ENCODE results near the gene PRODH2.

PRODH2 gene

GRCh38 chr19:35816846-35817245, 4.2 kb upstream of the PRODH2 start:
- in situ Hi-C loops (cut with HindIII; ENCODE audit: low pct_ligation_motif_present, low sequenced_read_pairs), result no loop called here
- DNase-seq, result no peak
- no peak for TF ChIP-seq CTCF (IDR thresholded peaks at IDR 0.05; ENCODE audit: low read depth, low read length, missing control alignments)
- no peak overlapping the region for H3K27ac ChIP-seq
- no peaks in the 10 kb centered on the region for H3K36me3 ChIP-seq (replicated peaks)
- no peaks in the 10 kb centered on the region for H3K27me3 ChIP-seq (replicated peaks)
- no peak overlapping the region for H3K4me3 ChIP-seq (ENCODE audit: low read depth, low read length)

GRCh38 chr19:35816262-35816661, 3.6 kb upstream of the PRODH2 start:
- Histone ChIP-seq H3K27ac (no peak overlapping the region), H3K4me3 (ENCODE audit: low read depth, low read length) (no peak overlapping the region), H3K27me3 (replicated peaks) (no peaks in the 10 kb centered on the region), H3K36me3 (replicated peaks) (no peaks in the 10 kb centered on the region)
- TF ChIP-seq CTCF (IDR thresholded peaks at IDR 0.05; ENCODE audit: low read depth, low read length, missing control alignments), result no peak
- no peak for DNase-seq
- in situ Hi-C loops (cut with HindIII; ENCODE audit: low pct_ligation_motif_present, low sequenced_read_pairs), result no loop called here

DNA sequence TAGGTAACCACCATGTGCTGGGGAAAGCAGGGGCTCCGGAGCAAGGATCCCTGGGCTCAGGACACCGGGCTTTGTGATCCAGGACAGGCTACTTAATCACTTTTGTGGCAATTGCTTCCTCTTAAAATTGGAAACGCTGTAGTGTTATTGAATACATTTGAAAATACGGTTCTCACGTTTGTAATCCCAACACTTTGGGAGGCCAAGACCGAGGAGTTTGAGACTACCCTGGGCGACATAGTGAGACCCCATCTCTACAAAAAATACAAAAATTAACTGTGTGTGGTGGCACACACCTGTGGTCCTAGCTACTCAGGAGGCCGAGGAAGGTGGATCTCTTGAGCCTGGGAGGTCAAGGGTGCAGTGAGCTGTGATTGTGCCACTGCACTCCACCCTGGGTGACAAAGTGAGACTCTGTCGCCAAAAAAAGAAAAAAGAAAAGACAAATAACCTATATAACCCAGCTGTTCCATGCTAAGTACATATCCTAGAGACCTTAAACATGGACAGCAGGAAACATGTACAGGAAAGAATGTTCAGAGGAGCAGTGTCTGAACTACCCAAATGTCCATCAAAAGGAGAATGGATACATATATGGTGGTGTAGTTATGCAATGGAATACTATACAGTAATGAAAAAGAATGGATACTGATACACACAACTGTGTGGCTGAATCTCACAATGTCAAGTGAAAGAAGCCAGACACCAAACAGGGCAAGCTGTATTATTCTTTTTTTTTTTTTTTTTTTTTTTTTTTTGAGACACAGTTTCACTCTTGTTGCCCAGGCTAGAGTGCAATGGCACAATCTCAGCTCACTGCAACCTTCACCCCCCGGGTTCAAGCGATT, 622 bp upstream of the PRODH2 start:
- TF ChIP-seq CTCF (IDR thresholded peaks at IDR 0.05; ENCODE audit: low read depth, low read length, missing control alignments), result no peak
- DNase-seq, result no peak
- no peaks in the 10 kb centered on the region for H3K27me3 ChIP-seq (replicated peaks)
- H3K36me3 ChIP-seq (replicated peaks), result no peaks in the 10 kb centered on the region
- H3K4me3 ChIP-seq (ENCODE audit: low read depth, low read length), result no peak overlapping the region
- in situ Hi-C loops (cut with HindIII; ENCODE audit: low pct_ligation_motif_present, low sequenced_read_pairs), result no loop called here
- H3K27ac ChIP-seq, result no peak overlapping the region

GRCh38 chr19:35811317-35812219, 1.1 kb downstream of the PRODH2 start:
- no peaks in the 10 kb centered on the region for H3K27me3 ChIP-seq (replicated peaks)
- in situ Hi-C loops (cut with HindIII; ENCODE audit: low pct_ligation_motif_present, low sequenced_read_pairs), result no loop called here
- H3K36me3 ChIP-seq (replicated peaks), result no peaks in the 10 kb centered on the region
- no peak overlapping the region for H3K4me3 ChIP-seq (ENCODE audit: low read depth, low read length)
- no peak overlapping the region for H3K27ac ChIP-seq
- no peak for DNase-seq
- TF ChIP-seq CTCF (IDR thresholded peaks at IDR 0.05; ENCODE audit: low read depth, low read length, missing control alignments), result no peak

GRCh38 chr19:35807633-35808032, 5.0 kb downstream of the PRODH2 start:
- Histone ChIP-seq H3K27me3 (replicated peaks) (no peaks in the 10 kb centered on the region), H3K36me3 (replicated peaks) (no peaks in the 10 kb centered on the region), H3K4me3 (ENCODE audit: low read depth, low read length) (no peak overlapping the region), H3K27ac (no peak overlapping the region)
- no peak for TF ChIP-seq CTCF (IDR thresholded peaks at IDR 0.05; ENCODE audit: low read depth, low read length, missing control alignments)
- no peak for DNase-seq
- in situ Hi-C loops (cut with HindIII; ENCODE audit: low pct_ligation_motif_present, low sequenced_read_pairs), result no loop called here
